ENCODE measurements around the gene PLCB1.

- TF ChIP-seq CTCF (IDR thresholded peaks at IDR 0.05; ENCODE audit: low read depth, low read length, poor library complexity, severe bottlenecking) = no peak
- no peak for TF ChIP-seq EZH2phosphoT487 (IDR thresholded peaks at IDR 0.05; ENCODE audit: borderline replicate concordance, low read length)
These were observed 676.1 kb downstream of the PLCB1 start for GRCh38 chr20:8808202-8808535.
